ENCODE results near the gene UNC79. TPM values are rescaled to one million over a fixed set of nuclear protein-coding genes. Genes with fewer than 3 reads are reported as not detected.

The UNC79 gene
- total and polyA plus RNA-seq, 11 donors = 0.04 to 0.58 (median 0.42) TPM

DNA sequence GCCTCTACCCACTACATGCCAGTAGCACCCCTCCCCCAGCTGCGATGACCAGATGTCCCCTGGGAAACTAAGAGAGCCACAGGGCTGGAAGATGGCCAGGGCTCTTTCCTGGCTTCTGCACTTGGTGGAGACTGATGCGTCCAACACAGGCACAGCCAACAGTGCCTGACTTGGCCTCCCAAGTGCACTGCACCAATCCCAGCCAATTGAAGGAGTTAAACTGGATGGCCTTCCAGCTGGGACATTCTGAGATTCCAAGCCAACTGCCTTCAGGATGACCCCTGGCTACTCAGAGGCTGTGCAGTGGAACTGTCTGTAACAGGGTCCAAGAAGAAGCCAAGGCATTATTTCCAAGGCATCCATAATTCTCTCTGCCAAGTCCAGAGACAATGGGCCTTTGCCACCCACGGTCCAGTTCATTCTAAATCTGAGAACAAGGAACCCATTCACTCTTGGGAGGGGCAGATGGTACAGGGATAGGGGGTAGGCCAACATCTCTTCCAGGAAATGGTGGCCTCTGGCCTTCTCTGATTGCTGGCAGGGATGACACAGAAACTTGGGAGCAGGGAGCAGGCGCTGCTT lies 322.3 kb downstream of the UNC79 start:
- Histone ChIP-seq H3K9me3 (no peaks in the 10 kb centered on the region), H3K36me3 (no peaks in the 10 kb centered on the region), H3K4me1 (peaks cover 0 to 36% (median 16%) of the 10 kb centered on the region in 12 donors), H3K4me3 (no peak overlapping the region), H3K27me3 (no peaks in the 10 kb centered on the region), H3K27ac (peak overlapping the region in 10 of 12 donors; percentile 18 to 79 (median 46))
- ATAC-seq (peak; percentile 61 to 78 (median 70)), DNase-seq (peak; percentile 80 to 93 (median 84))
- WGBS, 4 donors = 31 to 54% (median 40%) methylated on average over 3 to 4 of the region's 4 CpGs
- no peak for TF ChIP-seq CTCF (IDR thresholded peaks at IDR 0.05)
- no peak for TF ChIP-seq POLR2A (IDR thresholded peaks at IDR 0.05)
- intact Hi-C loops (cut with DNase I) = no loop called here

- H3K4me3 ChIP-seq = no peak overlapping the region
- TF ChIP-seq CTCF (IDR thresholded peaks at IDR 0.05) = no peak
- TF ChIP-seq POLR2A (IDR thresholded peaks at IDR 0.05) = no peak
- no peaks in the 10 kb centered on the region for H3K36me3 ChIP-seq
- peaks cover 0 to 32% (median 11%) of the 10 kb centered on the region in 12 donors for H3K4me1 ChIP-seq
- peak overlapping the region in 8 of 12 donors; percentile 31 to 79 (median 44) for H3K27ac ChIP-seq
- ATAC-seq = no peak
- DNase-seq = no peak
- intact Hi-C loops (cut with DNase I) = no loop called here
- no peaks in the 10 kb centered on the region for H3K27me3 ChIP-seq
- no peaks in the 10 kb centered on the region for H3K9me3 ChIP-seq
- WGBS, 4 donors = 89 to 95% (median 92%) methylated on average over 7 to 8 of the region's 8 CpGs
These were observed 322.9 kb downstream of the UNC79 start for GRCh38 chr14:93753647-93754046.

GRCh38 chr14:93757206-93757605 lies 326.5 kb downstream of the UNC79 start:
- H3K4me1 ChIP-seq = peaks cover 0 to 32% (median 8%) of the 10 kb centered on the region in 12 donors
- TF ChIP-seq CTCF (IDR thresholded peaks at IDR 0.05) (no peak), POLR2A (IDR thresholded peaks at IDR 0.05) (no peak)
- DNase-seq (no peak), ATAC-seq (no peak)
- peak overlapping the region in 1 of 12 donors; percentile 45 for H3K27ac ChIP-seq
- intact Hi-C loops (cut with DNase I) = no loop called here
- 76 to 87% (median 82%) methylated on average over 12 of the region's 12 CpGs for WGBS, 4 donors
- no peaks in the 10 kb centered on the region for H3K27me3 ChIP-seq
- H3K36me3 ChIP-seq = no peaks in the 10 kb centered on the region
- H3K4me3 ChIP-seq = no peak overlapping the region
- H3K9me3 ChIP-seq = no peaks in the 10 kb centered on the region

Other genes with a start within 250 kb of the UNC79 start
- gene MOAP1, start 246.0 kb upstream of the UNC79 start, total RNA-seq = 10 to 100 TPM; 45.7 to 87.0 (median 56.8) TPM
- 10 to 100 TPM; 26.6 to 36.7 TPM for gene MOAP1, start 246.0 kb upstream of the UNC79 start, polyA plus RNA-seq
- gene LYSET, start 245.6 kb upstream of the UNC79 start, total RNA-seq = 10 to 100 TPM in 8 of 9 donors, 1 to 10 TPM in 1; 8.8 to 29.3 (median 22.8) TPM
- gene LYSET, start 245.6 kb upstream of the UNC79 start, polyA plus RNA-seq = 10 to 100 TPM; 20.5 to 23.4 TPM
- 10 to 100 TPM; 10.3 to 25.5 (median 14.8) TPM for gene GON7, start 223.9 kb upstream of the UNC79 start, total RNA-seq
- gene GON7, start 223.9 kb upstream of the UNC79 start, polyA plus RNA-seq = 10 to 100 TPM; 22.3 to 27.4 TPM
- gene UBR7, start 223.7 kb upstream of the UNC79 start, total RNA-seq = 10 to 100 TPM; 19.6 to 27.1 (median 23.3) TPM
- gene UBR7, start 223.7 kb upstream of the UNC79 start, polyA plus RNA-seq = 10 to 100 TPM in 1 of 2 donors, 1 to 10 TPM in 1; 9.4 to 39.6 TPM
- 10 to 100 TPM; 10.6 to 34.0 (median 20.8) TPM for gene BTBD7, start 97.9 kb upstream of the UNC79 start, total RNA-seq
- gene BTBD7, start 97.9 kb upstream of the UNC79 start, polyA plus RNA-seq = 1 to 10 TPM; 7.2 to 8.7 TPM
- gene COX8C, start 83.8 kb upstream of the UNC79 start, total RNA-seq = 1 to 10 TPM in 3 of 9 donors, under 1 TPM in 3, not detected in 3; 0.60 to 2.0 (median 0.89) TPM
- not detected for gene COX8C, start 83.8 kb upstream of the UNC79 start, polyA plus RNA-seq

Measured in heart left ventricle (tissue), 16 donors.